ENCODE measurements around the gene RBM12. TPM values are rescaled to one million over a fixed set of nuclear protein-coding genes. Genes with fewer than 3 reads are reported as not detected.

The RBM12 gene
- total RNA-seq, 1 experiment from 2014 or later: 125 TPM

DNA sequence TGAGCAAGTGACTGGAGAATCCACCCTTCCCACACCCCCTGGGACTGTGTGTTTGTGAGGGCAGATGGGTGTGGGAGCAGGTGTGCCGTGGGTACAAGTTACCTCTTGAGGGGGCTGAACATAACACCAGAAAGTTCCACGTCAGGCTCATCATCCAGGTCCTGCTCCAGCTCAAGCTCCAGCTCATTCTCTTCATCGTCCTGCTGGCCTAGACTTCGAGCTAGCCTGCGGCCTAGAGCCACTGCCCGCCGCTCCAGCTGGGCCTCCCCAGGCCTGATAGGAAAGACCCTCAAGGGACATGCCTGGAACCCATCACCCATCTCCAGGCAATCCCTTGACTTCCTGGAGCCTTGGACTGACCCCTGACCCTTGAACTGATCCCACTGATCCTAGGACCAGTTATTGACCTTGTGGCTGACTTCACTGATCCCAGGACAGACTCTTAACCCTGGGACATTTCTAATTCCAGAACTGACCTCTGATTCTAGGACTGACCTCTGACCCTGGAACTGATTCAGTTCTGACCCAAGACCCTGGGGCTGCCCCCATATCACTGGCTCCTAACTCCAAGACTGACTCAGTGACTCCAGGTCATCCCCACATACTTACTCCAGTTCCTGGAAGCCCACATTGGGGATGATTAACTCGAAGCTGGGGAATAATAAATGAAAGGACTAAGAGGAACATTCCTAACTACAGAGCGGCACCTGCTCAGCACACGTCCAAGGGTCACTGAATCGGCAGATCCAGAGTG lies 60.8 kb downstream of the RBM12 start (continued):
- TF ChIP-seq, protein P1, sequence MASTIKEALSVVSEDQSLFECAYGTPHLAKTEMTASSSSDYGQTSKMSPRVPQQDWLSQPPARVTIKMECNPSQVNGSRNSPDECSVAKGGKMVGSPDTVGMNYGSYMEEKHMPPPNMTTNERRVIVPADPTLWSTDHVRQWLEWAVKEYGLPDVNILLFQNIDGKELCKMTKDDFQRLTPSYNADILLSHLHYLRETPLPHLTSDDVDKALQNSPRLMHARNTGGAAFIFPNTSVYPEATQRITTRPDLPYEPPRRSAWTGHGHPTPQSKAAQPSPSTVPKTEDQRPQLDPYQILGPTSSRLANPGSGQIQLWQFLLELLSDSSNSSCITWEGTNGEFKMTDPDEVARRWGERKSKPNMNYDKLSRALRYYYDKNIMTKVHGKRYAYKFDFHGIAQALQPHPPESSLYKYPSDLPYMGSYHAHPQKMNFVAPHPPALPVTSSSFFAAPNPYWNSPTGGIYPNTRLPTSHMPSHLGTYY (CRISPR knock-in tag; IDR thresholded peaks at IDR 0.05): no peak
- TF ChIP-seq CDX4 (CRISPR knock-in tag; IDR thresholded peaks at IDR 0.05; ENCODE audit: borderline replicate concordance) (no peak), STAT6 (CRISPR knock-in tag; conservative IDR thresholded peaks at IDR 0.05; ENCODE audit: low read depth) (no peak), ZNF121 (CRISPR knock-in tag; IDR thresholded peaks at IDR 0.05) (no peak), E2F5 (CRISPR knock-in tag; IDR thresholded peaks at IDR 0.05) (no peak), IRF2 (CRISPR knock-in tag; IDR thresholded peaks at IDR 0.05; ENCODE audit: borderline replicate concordance, low read depth) (no peak), SP1 (CRISPR knock-in tag; conservative IDR thresholded peaks at IDR 0.05) (no peak)

DNA sequence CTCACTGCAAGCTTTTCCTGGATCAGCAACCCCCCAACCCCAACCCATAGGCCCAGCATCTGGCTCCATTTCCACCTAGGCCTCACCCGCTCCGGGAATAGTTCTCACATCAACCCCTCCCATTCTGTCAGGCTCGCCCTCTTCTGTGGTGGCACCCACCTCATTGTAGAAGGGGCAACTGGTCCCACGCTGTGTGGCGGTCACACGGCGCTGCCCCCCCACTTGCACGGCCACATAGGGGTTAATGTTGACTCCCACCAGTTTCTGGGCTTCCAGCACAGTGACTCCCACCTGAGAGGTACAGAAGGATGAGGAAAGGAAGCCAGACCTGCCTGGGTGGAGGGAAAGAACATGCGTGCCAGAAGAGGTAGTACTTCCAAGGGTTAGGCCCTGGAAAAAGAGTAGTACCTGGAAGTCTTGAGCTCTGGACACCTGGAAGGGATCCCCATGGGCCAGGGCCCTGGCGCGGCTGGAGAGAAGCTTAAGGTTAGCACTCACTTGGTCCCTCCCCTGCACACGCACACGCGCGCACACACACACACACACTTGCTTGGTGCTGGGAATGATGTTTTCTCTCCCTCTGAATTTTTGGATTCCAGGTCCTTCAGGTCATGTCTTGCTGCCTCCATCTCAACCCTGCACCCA lies 61.7 kb downstream of the RBM12 start:
- POLR2A ChIA-PET: interaction anchor here (1.0 to 1.4 kb wide), 2 partner anchors 13 to 16 kb away, joined by 3 to 4 read pairs; partner anchors contain the start of gene SPAG4
- H3K9me3 Mint-ChIP-seq: no peaks in the 10 kb centered on the region
- CTCF ChIA-PET: interaction anchor here (0.6 to 3.5 kb wide), 4 partner anchors 16 to 284 kb away, joined by 4 to 34 read pairs (median 12); partner anchors contain the start of gene ERGIC3
- H3K4me3 Mint-ChIP-seq: no peak overlapping the region
- peaks cover 9% of the 10 kb centered on the region for H3K4me1 Mint-ChIP-seq
- no peak overlapping the region for H3K27ac Mint-ChIP-seq
- DNase-seq (ENCODE audit: low spot score) (no peak), ATAC-seq (no peak)
- peaks cover 64% of the 10 kb centered on the region for H3K27me3 Mint-ChIP-seq (ENCODE audit: low read depth)
- H3K36me3 Mint-ChIP-seq: no peaks in the 10 kb centered on the region
- TF ChIP-seq SMAD3 (CRISPR knock-in tag; IDR thresholded peaks at IDR 0.05; ENCODE audit: borderline replicate concordance) (no peak), ZNF512 (CRISPR knock-in tag; IDR thresholded peaks at IDR 0.05; ENCODE audit: borderline replicate concordance) (no peak), ATF3 (CRISPR knock-in tag; conservative IDR thresholded peaks at IDR 0.05) (no peak), E2F1 (CRISPR knock-in tag; IDR thresholded peaks at IDR 0.05) (no peak), ZNF121 (CRISPR knock-in tag; IDR thresholded peaks at IDR 0.05) (no peak), TP53 (CRISPR knock-in tag; IDR thresholded peaks at IDR 0.05) (no peak), TEAD1 (CRISPR knock-in tag; IDR thresholded peaks at IDR 0.05) (no peak), ZNF671 (CRISPR knock-in tag; IDR thresholded peaks at IDR 0.05) (no peak), CREM (CRISPR knock-in tag; IDR thresholded peaks at IDR 0.05) (no peak), ZNF396 (CRISPR knock-in tag; IDR thresholded peaks at IDR 0.05; ENCODE audit: borderline replicate concordance) (no peak), GABPB1 (CRISPR knock-in tag; IDR thresholded peaks at IDR 0.05) (no peak), FOXP1 (CRISPR knock-in tag; IDR thresholded peaks at IDR 0.05; ENCODE audit: borderline replicate concordance) (no peak), ELF4 (CRISPR knock-in tag; IDR thresholded peaks at IDR 0.05; ENCODE audit: low read depth) (no peak), ESRRA (CRISPR knock-in tag; IDR thresholded peaks at IDR 0.05; ENCODE audit: borderline replicate concordance) (no peak), ZNF317 (CRISPR knock-in tag; IDR thresholded peaks at IDR 0.05; ENCODE audit: borderline replicate concordance, low read depth) (no peak), ZBTB21 (CRISPR knock-in tag; IDR thresholded peaks at IDR 0.05; ENCODE audit: borderline replicate concordance) (no peak), ZNF416 (CRISPR knock-in tag; IDR thresholded peaks at IDR 0.05) (no peak)
- TF ChIP-seq, protein P2, sequence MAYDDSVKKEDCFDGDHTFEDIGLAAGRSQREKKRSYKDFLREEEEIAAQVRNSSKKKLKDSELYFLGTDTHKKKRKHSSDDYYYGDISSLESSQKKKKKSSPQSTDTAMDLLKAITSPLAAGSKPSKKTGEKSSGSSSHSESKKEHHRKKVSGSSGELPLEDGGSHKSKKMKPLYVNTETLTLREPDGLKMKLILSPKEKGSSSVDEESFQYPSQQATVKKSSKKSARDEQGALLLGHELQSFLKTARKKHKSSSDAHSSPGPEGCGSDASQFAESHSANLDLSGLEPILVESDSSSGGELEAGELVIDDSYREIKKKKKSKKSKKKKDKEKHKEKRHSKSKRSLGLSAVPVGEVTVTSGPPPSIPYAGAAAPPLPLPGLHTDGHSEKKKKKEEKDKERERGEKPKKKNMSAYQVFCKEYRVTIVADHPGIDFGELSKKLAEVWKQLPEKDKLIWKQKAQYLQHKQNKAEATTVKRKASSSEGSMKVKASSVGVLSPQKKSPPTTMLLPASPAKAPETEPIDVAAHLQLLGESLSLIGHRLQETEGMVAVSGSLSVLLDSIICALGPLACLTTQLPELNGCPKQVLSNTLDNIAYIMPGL (CRISPR knock-in tag; IDR thresholded peaks at IDR 0.05): no peak
